Measurements from ENCODE around the gene PLCXD3.

- TF ChIP-seq CTCF (IDR thresholded peaks at IDR 0.05; ENCODE audit: control extremely low read depth in 1 of 3, insufficient read depth in 1 of 3, low read depth in 1 of 3, low read length in 3 of 3) (no peak), POLR2A (IDR thresholded peaks at IDR 0.05; ENCODE audit: control extremely low read depth in 1 of 2, low read depth in 2 of 2, low read length in 2 of 2) (no peak), SRF (IDR thresholded peaks at IDR 0.05; ENCODE audit: low read depth, low read length) (no peak), GABPA (IDR thresholded peaks at IDR 0.05; ENCODE audit: borderline replicate concordance, insufficient read depth, low read length) (no peak), KDM1A (IDR thresholded peaks at IDR 0.05; ENCODE audit: borderline replicate concordance, low read length) (no peak)
- TF ChIP-seq, protein P1, sequence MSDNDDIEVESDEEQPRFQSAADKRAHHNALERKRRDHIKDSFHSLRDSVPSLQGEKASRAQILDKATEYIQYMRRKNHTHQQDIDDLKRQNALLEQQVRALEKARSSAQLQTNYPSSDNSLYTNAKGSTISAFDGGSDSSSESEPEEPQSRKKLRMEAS (IDR thresholded peaks at IDR 0.05): no peak
Observed at GRCh38 chr5:41281215-41281810, 229.1 kb downstream of the PLCXD3 start.
